Activated CD4-positive, alpha-beta T cell treated with anti-CD3 and anti-CD28 coated beads for 1 hour (primary cell): ENCODE measurements around the gene CCL17.
"Not testable (repeated sequence)": the region's sequence is repeated elsewhere in the genome, so short reads cannot be mapped to it uniquely, and the experiment has no call there.

ENCODE experiments used
- DNase-seq: peaks from one replicate; pipeline ENCODE4 v3.0.0-alpha.2; 2020

The CCL17 gene

GRCh38 chr16:57379579-57379978, 25.0 kb upstream of the CCL17 start:
- no peak for DNase-seq

GRCh38 chr16:57380671-57381462, 23.7 kb upstream of the CCL17 start:
- no peak for DNase-seq

GRCh38 chr16:57381791-57382534, 22.6 kb upstream of the CCL17 start:
- no peak for DNase-seq

GRCh38 chr16:57382535-57383275, 21.9 kb upstream of the CCL17 start:
- no peak for DNase-seq

- DNase-seq: no peak
Observed at GRCh38 chr16:57383276-57384247, 21.0 kb upstream of the CCL17 start.

GRCh38 chr16:57384248-57385070, 20.1 kb upstream of the CCL17 start:
- no peak for DNase-seq

- DNase-seq: no peak
Observed at GRCh38 chr16:57385083-57385482, 19.5 kb upstream of the CCL17 start.

GRCh38 chr16:57386381-57386951, 18.1 kb upstream of the CCL17 start:
- no peak for DNase-seq

GRCh38 chr16:57387598-57388354, 16.8 kb upstream of the CCL17 start:
- DNase-seq: no peak

- no peak for DNase-seq
Observed at GRCh38 chr16:57388359-57389086, 16.0 kb upstream of the CCL17 start.

GRCh38 chr16:57389087-57389468, 15.5 kb upstream of the CCL17 start:
- no peak for DNase-seq

GRCh38 chr16:57390636-57391295, 13.8 kb upstream of the CCL17 start:
- no peak for DNase-seq

- DNase-seq: no peak
Observed at GRCh38 chr16:57391300-57391699, 13.3 kb upstream of the CCL17 start.

- no peak for DNase-seq
Observed at GRCh38 chr16:57391708-57392107, 12.9 kb upstream of the CCL17 start.

GRCh38 chr16:57392694-57393093, 11.9 kb upstream of the CCL17 start:
- no peak for DNase-seq

GRCh38 chr16:57394444-57394843, 10.1 kb upstream of the CCL17 start:
- DNase-seq: no peak

GRCh38 chr16:57395026-57395425, 9.5 kb upstream of the CCL17 start:
- DNase-seq: no peak

- DNase-seq: no peak
Observed at GRCh38 chr16:57396786-57397185, 7.8 kb upstream of the CCL17 start.

- DNase-seq: not testable (repeated sequence)
Observed at GRCh38 chr16:57397493-57397892, 7.1 kb upstream of the CCL17 start.
